ENCODE measurements around the gene JOSD2. TPM values are rescaled to one million over a fixed set of nuclear protein-coding genes. Genes with fewer than 3 reads are reported as not detected.

JOSD2 gene
- total RNA-seq, 1 experiment from 2014 or later = 5.4 TPM

GRCh38 chr19:50515168-50515561, 4.2 kb upstream of the JOSD2 start:
- Histone ChIP-seq H2BK5ac (ENCODE audit: insufficient read length, low read length) (no peak overlapping the region), H2BK20ac (ENCODE audit: low read depth, low read length, poor library complexity, severe bottlenecking) (no peak overlapping the region), H2BK15ac (ENCODE audit: low read depth, low read length) (no peak overlapping the region), H2BK120ac (ENCODE audit: low read depth, low read length, poor library complexity, severe bottlenecking) (no peak overlapping the region), H3K23ac (ENCODE audit: insufficient read length, low read depth, low read length) (no peak overlapping the region), H3K9me3 (ENCODE audit: control insufficient read depth, low read depth, low read length) (no peaks in the 10 kb centered on the region), H3T11ph (ENCODE audit: low read length) (no peak overlapping the region), H2AK5ac (ENCODE audit: insufficient read length, low read length) (no peak overlapping the region), H3K4me1 (ENCODE audit: insufficient read depth, low read length) (no peaks in the 10 kb centered on the region), H4K91ac (ENCODE audit: insufficient read length, low read depth, low read length) (no peak overlapping the region), H4K8ac (replicated peaks; ENCODE audit: insufficient read length, low read depth, low read length) (no peak overlapping the region), H4K5ac (ENCODE audit: insufficient read length, low read depth, low read length) (no peak overlapping the region), H3K14ac (ENCODE audit: insufficient read depth, low read length) (no peak overlapping the region), H4K20me1 (ENCODE audit: control insufficient read depth, insufficient read depth, insufficient read length) (no peaks in the 10 kb centered on the region), H3K18ac (ENCODE audit: insufficient read length, low read depth, low read length) (no peak overlapping the region), H3K23me2 (ENCODE audit: insufficient read length, low read depth, low read length, poor library complexity, severe bottlenecking) (no peaks in the 10 kb centered on the region), H3K56ac (ENCODE audit: insufficient read length, low read depth, low read length) (no peak overlapping the region), H3K79me2 (ENCODE audit: insufficient read depth, low read length) (no peaks in the 10 kb centered on the region), H3K27me3 (ENCODE audit: insufficient read depth, low read length) (no peaks in the 10 kb centered on the region), H3K9ac (ENCODE audit: extremely low read depth, insufficient read length, low read length) (no peak overlapping the region), H2BK12ac (ENCODE audit: insufficient read length, low read depth, low read length) (no peak overlapping the region), H3K4ac (ENCODE audit: low read depth, low read length) (no peak overlapping the region), H3K4me2 (ENCODE audit: insufficient read depth, insufficient read length, low read length) (no peak overlapping the region), H2AFZ (ENCODE audit: low read length) (no peak overlapping the region), H3K27ac (ENCODE audit: insufficient read length, low read depth, low read length) (no peak overlapping the region), H3K79me1 (ENCODE audit: insufficient read depth, low read depth, low read length, poor library complexity, severe bottlenecking) (no peaks in the 10 kb centered on the region)
- Mint-ChIP-seq H3K27ac (no peak overlapping the region), H3K9me3 (no peaks in the 10 kb centered on the region; a peak in 1 of 5 replicates), H3K4me1 (peaks cover 7 to 26% of the 10 kb centered on the region in 2 experiments), H3K36me3 (ENCODE audit: insufficient read depth in 1 of 3, low read depth in 3 of 3) (peaks cover 5 to 7% (median 5%) of the 10 kb centered on the region in 3 experiments; a peak in 4 of 7 replicates), H3K27me3 (ENCODE audit: low read depth) (peaks cover 51% of the 10 kb centered on the region), H3K4me3 (no peak overlapping the region)
- no CpG with 5 or more reads among the region's 11 CpGs for WGBS (ENCODE audit: extremely low coverage, insufficient read length, low lambda C conversion rate)
- TF ChIP-seq, protein P1, sequence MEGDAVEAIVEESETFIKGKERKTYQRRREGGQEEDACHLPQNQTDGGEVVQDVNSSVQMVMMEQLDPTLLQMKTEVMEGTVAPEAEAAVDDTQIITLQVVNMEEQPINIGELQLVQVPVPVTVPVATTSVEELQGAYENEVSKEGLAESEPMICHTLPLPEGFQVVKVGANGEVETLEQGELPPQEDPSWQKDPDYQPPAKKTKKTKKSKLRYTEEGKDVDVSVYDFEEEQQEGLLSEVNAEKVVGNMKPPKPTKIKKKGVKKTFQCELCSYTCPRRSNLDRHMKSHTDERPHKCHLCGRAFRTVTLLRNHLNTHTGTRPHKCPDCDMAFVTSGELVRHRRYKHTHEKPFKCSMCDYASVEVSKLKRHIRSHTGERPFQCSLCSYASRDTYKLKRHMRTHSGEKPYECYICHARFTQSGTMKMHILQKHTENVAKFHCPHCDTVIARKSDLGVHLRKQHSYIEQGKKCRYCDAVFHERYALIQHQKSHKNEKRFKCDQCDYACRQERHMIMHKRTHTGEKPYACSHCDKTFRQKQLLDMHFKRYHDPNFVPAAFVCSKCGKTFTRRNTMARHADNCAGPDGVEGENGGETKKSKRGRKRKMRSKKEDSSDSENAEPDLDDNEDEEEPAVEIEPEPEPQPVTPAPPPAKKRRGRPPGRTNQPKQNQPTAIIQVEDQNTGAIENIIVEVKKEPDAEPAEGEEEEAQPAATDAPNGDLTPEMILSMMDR (conservative IDR thresholded peaks at IDR 0.05) = no peak
- no peak for DNase-seq

All from H9 (cell line).